Loucy (cell line): Measurements from ENCODE around the gene SEC23B.

Experiments
- H2AFZ ChIP-seq: fragments of 200-600 bp; sonication (generic); 2 replicates; pipeline ENCODE4 v1.6.0; 2016; ENCODE audit warnings: antibody characterized with exemption, mild to moderate bottlenecking, low read length, moderate library complexity
- H3F3A ChIP-seq: fragments of 200-600 bp; 2 replicates; pipeline ENCODE4 v1.6.0; 2016; ENCODE audit warnings: antibody characterized with exemption, low read depth, mild to moderate bottlenecking
- H3K27me3 ChIP-seq: fragments of 200-600 bp; sonication (generic); 2 replicates; pipeline ENCODE4 v1.6.1; 2014; ENCODE audit warnings: low read length, mild to moderate bottlenecking; ENCODE audit not compliant: insufficient read depth, poor library complexity, severe bottlenecking
- H3K36me3 ChIP-seq: fragments of 200-600 bp; sonication (generic); 2 replicates; pipeline ENCODE4 v1.6.1; 2016; ENCODE audit warnings: low read length; ENCODE audit not compliant: insufficient read depth
- H3K4me1 ChIP-seq: fragments of 200-600 bp; sonication (generic); 2 replicates; pipeline ENCODE4 v1.5.1; 2014; ENCODE audit warnings: low read length, mild to moderate bottlenecking; ENCODE audit not compliant: insufficient read depth, poor library complexity, severe bottlenecking
- H3K4me2 ChIP-seq: fragments of 200-600 bp; sonication (generic); 2 replicates; pipeline ENCODE4 v1.6.0; 2014; ENCODE audit warnings: antibody characterized with exemption, low read length, low read depth, mild to moderate bottlenecking; ENCODE audit not compliant: poor library complexity, severe bottlenecking
- H3K4me3 ChIP-seq: fragments of 200-600 bp; sonication (generic); 2 replicates; pipeline ENCODE4 v1.5.1; 2014; ENCODE audit warnings: low read length, mild to moderate bottlenecking, mixed read lengths; ENCODE audit not compliant: poor library complexity, severe bottlenecking
- H3K79me2 ChIP-seq: fragments of 200-600 bp; sonication (generic); 2 replicates; pipeline ENCODE4 v1.6.1; 2014; ENCODE audit warnings: low read length; ENCODE audit not compliant: insufficient read depth
- H3K9ac ChIP-seq: fragments of 200-600 bp; sonication (generic); 2 replicates; pipeline ENCODE4 v1.6.0; 2014; ENCODE audit warnings: mild to moderate bottlenecking, low read depth, low read length, moderate library complexity; ENCODE audit not compliant: poor library complexity, severe bottlenecking
- H3K9me2 ChIP-seq: fragments of 200-600 bp; sonication (generic); replicated peaks from 2 replicates; pipeline ENCODE4 v1.6.1; 2016; ENCODE audit warnings: low read depth, low read length, mixed read lengths
- H3K9me3 ChIP-seq: fragments of 200-600 bp; sonication (generic); 2 replicates; pipeline ENCODE4 v1.6.1; 2014; ENCODE audit warnings: mild to moderate bottlenecking, antibody characterized with exemption, low read length, low read depth; ENCODE audit not compliant: insufficient read depth
- H4K20me1 ChIP-seq: fragments of 200-600 bp; sonication (generic); 2 replicates; pipeline ENCODE4 v1.6.0; 2014; ENCODE audit warnings: antibody characterized with exemption, low read length, mild to moderate bottlenecking; ENCODE audit not compliant: insufficient read depth, poor library complexity, severe bottlenecking
- EZH2phosphoT487 ChIP-seq: fragments of 200-600 bp; IDR thresholded peaks from 2 replicates; pipeline ENCODE4 v1.6.1; 2018; ENCODE audit warnings: antibody characterized with exemption, mild to moderate bottlenecking, moderate library complexity, borderline replicate concordance
- TF ChIP-seq, protein P1 (sequence below): fragments of 200-600 bp; sonication (generic); conservative IDR thresholded peaks from 2 replicates; pipeline ENCODE4 v1.5.1; 2014; ENCODE audit warnings: mild to moderate bottlenecking, antibody characterized with exemption, low read length

SEC23B gene

GRCh38 chr20:18511571-18511970 lies 3.8 kb downstream of the SEC23B start:
- no peak overlapping the region for H3K9ac ChIP-seq
- peaks cover 19% of the 10 kb centered on the region for H3K79me2 ChIP-seq
- peaks cover 7% of the 10 kb centered on the region; the same call in 1 of the 2 replicates for H3K36me3 ChIP-seq

GRCh38 chr20:18513208-18513607 lies 5.5 kb downstream of the SEC23B start:
- Histone ChIP-seq H3K9me3 (no peaks in the 10 kb centered on the region), H2AFZ (no peak overlapping the region), H3K4me1 (peaks cover 12% of the 10 kb centered on the region), H3K36me3 (peaks cover 7% of the 10 kb centered on the region; the same call in 1 of the 2 replicates), H3F3A (no peaks in the 10 kb centered on the region), H3K9me2 (no peaks in the 10 kb centered on the region), H3K9ac (no peak overlapping the region), H4K20me1 (peaks cover 3% of the 10 kb centered on the region), H3K79me2 (peaks cover 14% of the 10 kb centered on the region), H3K4me2 (peak overlapping the region; percentile 35), H3K27me3 (no peaks in the 10 kb centered on the region), H3K4me3 (no peak overlapping the region)
- TF ChIP-seq EZH2phosphoT487, result no peak
- TF ChIP-seq, protein P1, sequence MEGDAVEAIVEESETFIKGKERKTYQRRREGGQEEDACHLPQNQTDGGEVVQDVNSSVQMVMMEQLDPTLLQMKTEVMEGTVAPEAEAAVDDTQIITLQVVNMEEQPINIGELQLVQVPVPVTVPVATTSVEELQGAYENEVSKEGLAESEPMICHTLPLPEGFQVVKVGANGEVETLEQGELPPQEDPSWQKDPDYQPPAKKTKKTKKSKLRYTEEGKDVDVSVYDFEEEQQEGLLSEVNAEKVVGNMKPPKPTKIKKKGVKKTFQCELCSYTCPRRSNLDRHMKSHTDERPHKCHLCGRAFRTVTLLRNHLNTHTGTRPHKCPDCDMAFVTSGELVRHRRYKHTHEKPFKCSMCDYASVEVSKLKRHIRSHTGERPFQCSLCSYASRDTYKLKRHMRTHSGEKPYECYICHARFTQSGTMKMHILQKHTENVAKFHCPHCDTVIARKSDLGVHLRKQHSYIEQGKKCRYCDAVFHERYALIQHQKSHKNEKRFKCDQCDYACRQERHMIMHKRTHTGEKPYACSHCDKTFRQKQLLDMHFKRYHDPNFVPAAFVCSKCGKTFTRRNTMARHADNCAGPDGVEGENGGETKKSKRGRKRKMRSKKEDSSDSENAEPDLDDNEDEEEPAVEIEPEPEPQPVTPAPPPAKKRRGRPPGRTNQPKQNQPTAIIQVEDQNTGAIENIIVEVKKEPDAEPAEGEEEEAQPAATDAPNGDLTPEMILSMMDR, result no peak

More at GRCh38 chr20:18511571-18511970, 3.8 kb downstream of the SEC23B start:
- H2AFZ ChIP-seq, result no peak overlapping the region
- H3F3A ChIP-seq, result no peaks in the 10 kb centered on the region
- no peaks in the 10 kb centered on the region for H3K27me3 ChIP-seq
- peaks cover 20% of the 10 kb centered on the region for H3K4me1 ChIP-seq
- H3K4me3 ChIP-seq, result peak overlapping the region; percentile 36
- H4K20me1 ChIP-seq, result peaks cover 3% of the 10 kb centered on the region
- H3K9me3 ChIP-seq, result no peaks in the 10 kb centered on the region
- H3K4me2 ChIP-seq, result peak overlapping the region; percentile 37
- TF ChIP-seq EZH2phosphoT487, result no peak
- TF ChIP-seq, protein P1, result no peak
- no peaks in the 10 kb centered on the region for H3K9me2 ChIP-seq

- Histone ChIP-seq H3F3A (no peaks in the 10 kb centered on the region), H3K4me3 (no peak overlapping the region), H3K9me2 (no peaks in the 10 kb centered on the region), H2AFZ (no peak overlapping the region), H3K9me3 (no peaks in the 10 kb centered on the region), H3K27me3 (no peaks in the 10 kb centered on the region), H4K20me1 (peaks cover 2% of the 10 kb centered on the region), H3K36me3 (peaks cover 7% of the 10 kb centered on the region; the same call in 1 of the 2 replicates), H3K79me2 (peaks cover 4% of the 10 kb centered on the region), H3K9ac (no peak overlapping the region), H3K4me1 (peaks cover 10% of the 10 kb centered on the region), H3K4me2 (peak overlapping the region; percentile 35)
- TF ChIP-seq, protein P1, result no peak
- no peak for TF ChIP-seq EZH2phosphoT487
These were observed 6.4 kb downstream of the SEC23B start for GRCh38 chr20:18514127-18514526.
